ENCODE measurements around the gene ZBP1.
"Not testable (repeated sequence)": the region's sequence is repeated elsewhere in the genome, so short reads cannot be mapped to it uniquely, and the experiment has no call there.

The ZBP1 gene

DNA sequence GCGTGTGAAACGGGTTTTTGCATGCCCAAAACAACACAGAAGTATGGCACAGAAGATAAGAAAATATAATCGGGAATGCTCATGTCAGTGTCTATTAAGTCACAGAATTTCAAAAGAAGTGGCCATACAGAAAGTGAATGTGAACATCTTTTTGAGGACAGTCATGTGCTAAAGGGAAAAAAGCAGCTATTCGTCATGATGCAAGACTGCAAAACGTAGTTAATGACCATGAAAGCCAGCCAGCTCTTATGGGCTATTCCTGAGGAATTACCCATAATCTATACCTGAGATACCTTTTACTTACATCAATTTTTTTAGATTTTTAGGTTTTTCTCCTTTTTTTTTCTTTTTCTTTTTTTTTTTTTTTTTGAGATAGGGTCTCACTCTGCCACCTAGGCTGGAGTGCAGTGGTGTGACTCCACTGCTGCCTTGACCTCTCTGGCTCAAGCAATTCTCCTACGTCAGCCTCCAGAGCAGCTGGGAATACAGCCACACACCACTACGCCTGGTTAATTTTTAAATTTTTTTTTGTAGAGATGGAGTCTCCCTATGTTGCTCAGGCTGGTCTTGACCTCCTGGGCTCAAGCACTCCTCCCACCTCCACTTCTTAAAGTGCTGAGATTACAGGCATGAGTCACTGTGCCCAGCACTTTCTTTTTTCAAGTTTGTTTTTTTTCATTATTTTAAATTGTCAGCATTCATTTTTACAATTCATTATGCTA lies 18.1 kb upstream of the ZBP1 start:
- no peak for DNase-seq

GRCh38 chr20:57633945-57634491 lies 13.8 kb upstream of the ZBP1 start:
- DNase-seq = no peak

DNA sequence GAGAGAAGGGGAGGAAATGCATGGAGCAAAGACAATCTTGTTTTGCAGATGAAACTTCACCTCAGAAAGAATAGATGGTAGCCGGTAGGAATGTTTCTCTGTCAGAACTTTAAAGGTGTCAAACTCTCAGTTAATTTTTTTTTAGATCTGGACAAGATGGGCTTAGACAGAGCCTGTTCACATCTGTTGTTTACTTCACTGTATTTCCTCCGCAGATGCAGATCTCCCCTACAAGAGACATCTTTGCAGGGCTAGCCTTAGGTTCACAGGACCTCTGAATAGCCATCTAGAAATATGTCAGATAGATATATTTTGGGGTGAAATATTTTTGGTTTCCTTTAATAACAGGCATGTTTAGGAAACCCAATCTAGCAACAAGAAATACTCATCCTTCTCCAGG lies 12.1 kb upstream of the ZBP1 start:
- DNase-seq = no peak

- no peak for DNase-seq
Measured at GRCh38 chr20:57630061-57630460, 9.8 kb upstream of the ZBP1 start.

DNA sequence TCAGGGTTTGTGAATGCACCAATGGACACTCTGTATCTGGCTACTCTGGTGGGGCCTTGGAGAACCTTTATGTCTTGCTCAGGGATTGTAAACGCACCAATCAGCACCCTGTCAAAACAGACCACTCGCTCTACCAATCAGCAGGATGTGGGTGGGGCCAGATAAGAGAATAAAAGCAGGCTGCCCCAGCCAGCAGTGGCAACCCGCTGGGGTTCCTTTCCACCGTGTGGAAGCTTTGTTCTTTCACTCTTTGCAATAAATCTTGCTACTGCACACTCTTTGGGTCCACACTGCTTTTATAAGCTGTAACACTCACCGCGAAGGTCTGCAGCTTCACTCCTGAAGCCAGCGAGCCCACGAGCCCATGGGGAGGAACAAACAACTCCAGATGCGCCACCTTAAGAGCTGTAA lies 9.3 kb upstream of the ZBP1 start:
- not testable (repeated sequence) for DNase-seq

DNA sequence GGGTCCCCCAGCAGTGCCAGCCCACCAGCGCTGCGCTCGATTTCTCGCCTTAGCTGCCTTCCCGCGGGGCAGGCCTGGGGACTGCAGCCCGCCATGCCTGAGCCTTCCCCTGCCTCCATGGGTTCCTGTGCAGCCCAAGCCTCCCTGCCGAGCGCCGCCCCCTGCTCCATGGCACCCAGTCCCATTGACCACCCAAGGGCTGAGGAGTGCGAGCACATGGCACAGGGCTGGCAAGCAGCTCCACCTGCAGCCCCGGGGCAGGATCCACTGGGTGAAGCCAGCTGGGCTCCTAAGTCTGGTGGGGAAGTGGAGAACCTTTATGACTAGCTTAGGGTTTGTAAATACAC lies 8.7 kb upstream of the ZBP1 start:
- not testable (repeated sequence) for DNase-seq

GRCh38 chr20:57628047-57628961 lies 8.1 kb upstream of the ZBP1 start:
- DNase-seq = peak in 1 of 2 donors; percentile 21

- DNase-seq = no peak
Measured at GRCh38 chr20:57627339-57627738, 7.1 kb upstream of the ZBP1 start.

DNA sequence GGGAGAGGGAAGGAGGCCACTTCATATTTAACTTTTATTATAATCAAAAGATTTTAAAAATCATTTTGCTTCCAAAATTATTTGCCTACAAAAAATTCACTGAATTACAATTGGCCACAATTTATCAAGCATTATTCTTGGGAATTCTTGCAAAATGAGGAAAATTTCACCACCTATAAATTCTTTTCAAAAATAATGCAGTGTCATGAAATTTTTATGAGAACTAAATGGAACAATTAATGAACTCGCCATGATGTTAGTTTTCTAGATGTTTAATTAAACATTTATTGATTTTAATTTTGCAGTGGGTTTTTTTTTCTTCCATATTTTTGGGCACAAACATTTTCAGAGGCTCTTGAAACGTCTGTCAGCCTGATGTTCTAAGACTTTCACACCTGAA lies 5.8 kb upstream of the ZBP1 start:
- no peak for DNase-seq

DNA sequence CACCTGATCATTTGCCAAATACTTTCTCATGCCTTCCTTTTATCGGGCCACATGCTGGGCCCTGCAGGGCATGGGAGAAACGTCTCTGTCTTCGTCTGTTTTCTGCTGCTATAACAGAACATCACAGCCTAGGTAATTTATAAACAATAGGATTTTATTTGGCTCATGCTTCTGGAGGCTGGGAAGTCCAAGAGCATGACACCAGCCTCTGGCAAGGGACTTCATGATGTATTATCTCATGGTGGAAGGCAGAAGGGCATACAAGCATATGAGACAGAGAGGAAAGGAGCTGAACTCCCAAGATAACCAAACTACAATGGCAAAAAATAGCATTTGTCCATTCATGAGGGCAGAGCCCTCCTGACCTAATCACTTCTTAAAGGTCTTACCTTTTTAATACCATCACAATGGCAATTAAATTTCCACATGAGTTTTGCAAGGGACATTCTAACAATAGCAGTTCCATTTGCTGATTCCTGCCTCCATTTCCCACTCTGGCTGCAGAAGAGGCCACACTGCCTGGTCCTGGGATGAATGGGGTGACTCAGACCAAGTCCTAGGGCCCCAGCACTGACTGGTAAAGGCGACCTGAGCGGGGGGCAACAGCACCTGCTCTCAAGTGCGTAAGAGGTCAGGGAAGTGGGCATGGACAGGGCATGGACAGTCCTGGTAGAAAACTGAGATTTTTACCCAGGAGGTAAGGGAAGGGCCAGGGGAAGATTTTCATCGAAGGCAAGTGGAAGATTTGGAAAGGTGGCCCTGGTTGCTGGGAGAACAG lies 5.1 kb upstream of the ZBP1 start:
- DNase-seq = no peak

GRCh38 chr20:57624124-57624523 lies 3.9 kb upstream of the ZBP1 start:
- DNase-seq = no peak

DNA sequence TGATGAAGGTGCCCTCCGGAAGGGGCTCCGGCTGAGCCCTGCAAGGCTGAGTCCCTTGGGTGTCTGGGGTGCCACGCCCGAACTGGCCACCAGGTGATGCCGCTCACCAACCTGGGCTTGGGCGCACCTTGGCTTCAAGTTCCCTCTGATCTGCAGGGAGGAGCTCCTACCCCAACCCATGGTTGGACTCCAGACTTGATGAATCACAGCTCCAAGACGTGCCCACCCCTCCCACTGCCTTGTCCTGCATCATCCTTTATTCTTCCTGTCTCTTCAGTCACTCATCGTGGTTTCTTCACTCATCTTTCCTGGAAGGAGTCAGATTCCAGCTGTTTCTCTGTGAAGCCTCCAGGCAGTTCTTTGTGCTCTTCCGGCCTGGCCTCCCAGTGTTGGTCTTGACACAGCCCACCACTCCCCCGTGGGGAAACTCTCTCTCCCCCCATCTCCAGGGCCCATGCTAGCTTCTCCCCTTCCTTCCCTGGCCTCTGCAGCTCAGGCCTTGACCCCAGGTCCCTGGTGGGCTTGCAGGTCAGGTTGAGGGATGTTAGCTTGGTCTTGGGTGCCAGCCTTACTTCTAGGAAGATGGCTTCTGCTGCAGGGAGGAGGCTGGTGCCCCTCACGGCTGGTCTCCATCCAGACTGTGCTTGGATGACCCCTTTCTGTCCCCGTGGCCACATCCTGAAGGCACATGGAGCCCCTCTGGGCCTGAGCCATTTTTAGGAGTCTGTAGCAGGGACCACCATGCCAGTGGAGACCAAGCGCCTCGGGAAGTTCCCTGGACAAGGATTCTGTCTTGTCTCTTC lies 2.6 kb upstream of the ZBP1 start:
- peak; percentile 48 to 71 for DNase-seq

DNA sequence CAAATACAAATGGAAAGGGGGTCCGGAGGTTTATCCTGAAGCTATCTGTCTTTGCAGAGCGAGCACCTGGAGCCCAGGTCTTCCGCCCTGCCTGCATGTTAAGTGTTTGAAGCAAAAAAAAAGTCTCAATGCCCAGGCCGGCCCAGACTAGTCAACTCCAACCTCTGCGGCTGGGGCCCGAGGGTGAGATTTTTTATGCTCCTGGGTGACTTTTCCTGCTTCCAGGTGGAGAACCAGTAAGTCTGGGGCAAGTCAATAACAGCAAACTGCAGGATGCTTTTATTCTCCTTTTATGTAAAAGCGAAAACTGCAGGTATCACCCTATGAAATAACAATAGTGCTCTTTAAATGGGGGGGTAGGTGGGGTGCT lies 2.0 kb upstream of the ZBP1 start:
- no peak for DNase-seq

DNA sequence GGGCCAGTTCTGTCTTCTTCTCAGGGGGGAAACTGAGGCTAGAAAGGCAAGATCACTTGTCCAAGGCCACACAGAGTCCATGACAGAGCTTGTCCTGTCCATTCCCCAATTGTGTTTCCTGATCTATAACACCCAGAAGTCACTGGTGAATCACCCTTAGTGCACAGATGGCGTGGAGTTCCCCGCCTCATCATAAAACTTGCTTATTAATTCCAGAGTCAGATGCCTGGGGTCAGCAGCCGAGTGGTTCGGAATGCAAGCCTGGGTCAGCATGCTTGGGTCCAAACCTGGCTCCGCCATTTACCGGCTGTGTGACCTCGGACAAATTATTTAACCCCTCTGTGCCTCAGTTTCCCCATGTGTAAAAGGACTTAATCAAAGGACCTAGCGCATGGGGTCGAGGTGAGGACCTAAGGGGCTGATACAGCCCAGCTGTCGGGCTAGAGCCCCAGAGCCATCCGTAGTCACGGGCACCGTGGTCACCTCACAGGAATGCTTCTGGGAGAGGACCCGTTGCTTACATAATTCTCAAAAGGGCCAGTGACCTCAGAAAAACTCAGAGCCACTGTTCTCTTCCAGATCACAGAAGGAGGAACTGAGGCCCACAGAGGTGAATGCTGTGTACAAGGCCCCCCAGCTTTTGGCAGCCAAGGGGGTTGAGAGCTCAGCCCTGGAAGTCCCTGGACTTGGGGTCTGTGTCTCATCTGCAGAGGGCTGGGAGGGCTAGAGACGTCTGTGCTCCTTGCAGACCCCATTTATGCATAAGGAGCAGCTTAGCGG lies 1.4 kb upstream of the ZBP1 start:
- no peak for DNase-seq

DNA sequence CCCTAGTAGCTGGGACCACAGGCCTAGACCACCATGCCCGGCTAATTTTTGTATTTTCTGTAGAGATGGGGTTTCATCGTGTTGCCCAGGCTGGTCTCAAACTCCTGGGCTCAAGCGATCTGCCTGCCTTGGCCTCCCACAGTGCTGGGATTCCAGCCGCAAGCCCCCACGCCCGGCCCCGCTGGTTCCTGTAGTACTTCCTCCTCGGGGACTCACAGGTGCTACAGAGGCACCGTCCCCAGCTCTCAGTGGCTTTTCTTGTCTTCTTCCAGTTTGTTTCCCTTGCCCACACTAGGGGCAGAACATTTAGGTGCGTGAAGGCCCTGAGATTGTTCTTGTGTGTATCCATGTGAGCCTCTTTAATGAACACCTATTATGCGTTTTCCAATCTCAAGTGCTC lies 773 bp upstream of the ZBP1 start:
- DNase-seq = no peak

DNA sequence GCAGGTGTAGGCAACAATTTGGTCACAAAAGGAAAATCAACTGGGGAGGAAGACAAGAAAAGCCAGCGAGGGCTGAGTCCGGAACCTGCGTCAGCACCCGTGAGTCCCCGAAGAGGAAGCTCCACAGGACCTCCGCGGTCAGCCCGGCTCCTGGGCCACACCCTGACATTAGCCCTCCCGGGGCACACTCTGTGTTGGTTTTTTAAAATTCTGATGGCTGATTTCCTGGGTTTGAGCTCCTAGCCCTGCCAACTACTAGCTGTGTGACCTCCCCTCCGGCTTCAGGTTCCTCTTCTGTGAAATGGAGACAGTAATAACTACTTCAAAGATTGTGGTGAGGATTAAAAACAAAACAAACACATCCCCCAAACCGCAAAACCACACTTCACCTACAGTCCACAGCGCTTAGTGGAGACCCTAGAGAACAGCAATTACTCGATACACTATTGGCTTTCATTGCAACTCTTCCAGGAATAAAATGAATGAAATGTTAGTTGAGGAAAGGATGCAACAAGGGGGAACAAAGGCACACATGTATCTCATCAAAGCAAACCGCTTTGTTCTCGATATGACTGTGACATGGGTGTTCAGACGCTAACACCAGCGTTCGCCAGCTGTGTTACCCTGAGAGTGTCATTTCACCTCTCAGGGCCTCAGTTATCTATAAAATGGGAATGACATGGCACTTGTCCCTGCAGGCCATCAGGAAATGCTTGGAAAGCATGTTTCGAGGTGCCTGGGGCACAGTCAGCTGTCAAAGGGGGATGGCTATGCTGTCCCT lies 985 bp downstream of the ZBP1 start:
- peak; percentile 49 for DNase-seq

GRCh38 chr20:57618764-57619050 lies 1.5 kb downstream of the ZBP1 start:
- DNase-seq = no peak

GRCh38 chr20:57618091-57618763 lies 2.0 kb downstream of the ZBP1 start:
- DNase-seq = no peak

DNA sequence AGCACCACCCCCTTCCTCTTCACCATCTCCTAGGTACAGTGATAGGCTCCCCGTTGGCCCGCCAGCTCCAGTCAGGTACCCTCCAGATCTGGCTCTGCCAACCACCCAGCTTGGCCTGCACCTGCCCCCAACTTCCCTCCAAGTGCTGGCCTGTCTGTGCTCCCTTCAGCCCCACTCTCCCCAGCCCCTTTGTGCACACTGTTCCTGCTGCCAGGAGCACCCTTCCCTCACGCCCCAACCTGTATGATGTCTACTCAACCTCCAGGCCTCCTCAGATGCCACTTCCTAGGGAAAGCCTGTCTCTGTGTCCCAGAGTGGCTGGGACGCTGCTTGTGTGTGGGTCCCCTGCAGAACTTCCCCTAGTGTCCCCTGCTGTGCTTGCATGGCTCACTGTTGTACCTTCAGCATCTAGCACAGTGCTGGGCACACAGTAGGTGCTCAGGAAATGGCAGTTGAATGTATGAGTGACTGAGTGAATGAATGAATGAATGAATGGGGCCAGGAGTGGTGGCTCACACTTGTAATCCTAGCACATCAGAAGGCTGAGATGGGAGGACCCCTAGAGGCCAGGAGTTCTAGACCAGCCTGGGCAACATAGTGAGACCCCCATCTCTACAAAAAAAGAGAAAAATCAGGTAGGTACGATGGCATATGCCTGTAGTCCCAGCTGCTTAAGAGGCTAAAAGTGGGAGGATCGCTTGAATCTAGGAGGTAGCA lies 3.0 kb downstream of the ZBP1 start:
- no peak for DNase-seq
